ENCODE measurements around the gene CDK2AP2.

The CDK2AP2 gene

GRCh38 chr11:67463186-67463585, 44.8 kb downstream of the CDK2AP2 start:
- peaks cover 66% of the 10 kb centered on the region for H3K4me1 ChIP-seq

GRCh38 chr11:67458266-67458665, 49.7 kb downstream of the CDK2AP2 start:
- Histone ChIP-seq H3K4me2 (no peak overlapping the region), H3K36me3 (no peaks in the 10 kb centered on the region), H3K27ac (no peak overlapping the region), H3K27me3 (no peaks in the 10 kb centered on the region), H4K20me1 (no peaks in the 10 kb centered on the region), H3K9me3 (no peaks in the 10 kb centered on the region), H3K4me3 (no peak overlapping the region), H3K4me1 (peaks cover 23% of the 10 kb centered on the region), H3K9ac (no peak overlapping the region)
- TF ChIP-seq Cebpa-rat (IDR thresholded peaks at IDR 0.05): no peak

More at GRCh38 chr11:67463186-67463585, 44.8 kb downstream of the CDK2AP2 start:
- no peak for TF ChIP-seq Cebpa-rat (IDR thresholded peaks at IDR 0.05)
- Histone ChIP-seq H4K20me1 (no peaks in the 10 kb centered on the region), H3K27ac (no peak overlapping the region), H3K36me3 (no peaks in the 10 kb centered on the region), H3K9me3 (no peaks in the 10 kb centered on the region), H3K4me2 (no peak overlapping the region), H3K9ac (no peak overlapping the region), H3K4me3 (no peak overlapping the region), H3K27me3 (no peaks in the 10 kb centered on the region)

- Histone ChIP-seq H3K9ac (no peak overlapping the region), H3K27me3 (no peaks in the 10 kb centered on the region), H3K9me3 (no peaks in the 10 kb centered on the region), H3K27ac (no peak overlapping the region), H3K4me3 (no peak overlapping the region), H3K4me1 (peaks cover 17% of the 10 kb centered on the region), H4K20me1 (no peaks in the 10 kb centered on the region), H3K36me3 (no peaks in the 10 kb centered on the region), H3K4me2 (no peak overlapping the region)
- no peak for TF ChIP-seq Cebpa-rat (IDR thresholded peaks at IDR 0.05)
These were observed 50.5 kb downstream of the CDK2AP2 start for GRCh38 chr11:67457453-67457852.

All from BLaER1 (cell line).